GM18861 (cell line): Measurements from ENCODE around the gene GRIK3.
"Not testable (repeated sequence)": the region's sequence is repeated elsewhere in the genome, so short reads cannot be mapped to it uniquely, and the experiment has no call there.

Source experiments
- ATAC-seq: cut with Tn5 transposase; IDR thresholded peaks from one replicate; pipeline ENCODE4 v1.9.1; 2021; ENCODE audit not compliant: unreplicated experiment

Gene GRIK3

DNA sequence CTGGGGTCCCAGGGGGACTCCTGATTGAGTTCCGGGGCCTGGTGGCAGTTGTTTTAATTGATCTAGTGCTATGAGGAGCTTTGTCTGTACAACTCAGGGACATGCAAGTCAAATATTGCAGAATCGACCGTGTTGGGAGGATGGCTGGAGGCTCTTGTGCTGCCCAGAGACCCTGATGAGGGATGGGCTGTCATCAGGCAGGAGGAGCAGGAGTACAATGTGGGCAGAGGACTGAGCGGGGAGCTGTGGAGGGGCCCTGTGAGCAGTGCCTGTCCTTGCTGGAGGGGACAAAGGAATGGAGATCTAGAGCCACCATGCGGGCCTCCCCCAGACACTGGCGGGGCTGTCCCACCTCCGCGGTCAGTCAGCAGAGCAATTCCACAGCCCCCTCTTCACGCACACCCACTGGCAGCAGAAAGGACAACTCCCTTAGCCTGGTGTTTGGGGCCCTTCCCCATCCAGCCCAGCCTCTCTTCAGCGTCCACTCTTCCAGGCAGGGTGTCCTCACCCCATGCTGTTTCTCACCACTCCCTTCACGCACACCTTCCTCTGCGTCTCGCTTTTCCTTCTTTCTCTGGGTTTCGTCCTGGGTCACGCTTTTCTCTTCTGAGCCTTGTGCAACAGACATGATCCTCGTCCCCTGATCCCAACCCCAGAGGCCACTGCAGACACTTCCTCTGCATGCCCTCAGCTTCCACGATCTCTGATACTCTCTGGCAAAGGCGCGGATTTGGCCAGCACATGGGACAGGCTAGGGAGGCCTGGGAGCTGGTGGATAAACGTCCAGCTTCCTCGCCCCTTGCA is 122.6 kb downstream of the GRIK3 start:
- ATAC-seq, result no peak

DNA sequence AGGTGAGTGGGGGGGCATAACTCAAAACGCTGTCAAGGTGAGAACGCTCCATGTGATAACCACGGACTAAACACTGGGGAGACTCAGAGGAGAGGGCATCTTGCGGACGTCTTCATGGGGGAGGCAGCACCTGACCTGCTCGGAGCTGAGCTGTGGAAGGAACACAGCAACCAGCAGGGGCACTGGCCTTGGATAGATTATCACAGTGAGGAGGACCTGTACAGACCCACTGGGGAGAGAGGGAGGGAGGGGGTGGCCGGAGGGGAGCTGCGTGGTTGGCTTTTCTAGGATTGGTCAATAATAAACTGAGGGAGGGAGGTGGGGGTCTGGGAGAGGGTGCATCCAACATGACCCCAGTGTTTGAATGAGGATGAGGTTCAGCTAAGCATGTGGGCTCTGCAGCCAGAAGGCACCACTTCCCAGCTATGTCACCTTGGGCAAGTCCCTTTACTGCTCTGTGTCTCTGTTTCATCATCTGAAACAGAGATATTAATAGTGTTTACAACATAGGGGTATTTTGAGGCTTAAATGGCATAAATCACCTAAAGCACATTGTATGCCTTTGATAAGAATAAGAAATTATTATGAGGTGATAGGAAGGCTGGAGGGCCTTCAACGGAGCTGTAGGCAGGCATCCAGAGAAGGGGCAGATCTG is 123.3 kb downstream of the GRIK3 start:
- no peak for ATAC-seq

DNA sequence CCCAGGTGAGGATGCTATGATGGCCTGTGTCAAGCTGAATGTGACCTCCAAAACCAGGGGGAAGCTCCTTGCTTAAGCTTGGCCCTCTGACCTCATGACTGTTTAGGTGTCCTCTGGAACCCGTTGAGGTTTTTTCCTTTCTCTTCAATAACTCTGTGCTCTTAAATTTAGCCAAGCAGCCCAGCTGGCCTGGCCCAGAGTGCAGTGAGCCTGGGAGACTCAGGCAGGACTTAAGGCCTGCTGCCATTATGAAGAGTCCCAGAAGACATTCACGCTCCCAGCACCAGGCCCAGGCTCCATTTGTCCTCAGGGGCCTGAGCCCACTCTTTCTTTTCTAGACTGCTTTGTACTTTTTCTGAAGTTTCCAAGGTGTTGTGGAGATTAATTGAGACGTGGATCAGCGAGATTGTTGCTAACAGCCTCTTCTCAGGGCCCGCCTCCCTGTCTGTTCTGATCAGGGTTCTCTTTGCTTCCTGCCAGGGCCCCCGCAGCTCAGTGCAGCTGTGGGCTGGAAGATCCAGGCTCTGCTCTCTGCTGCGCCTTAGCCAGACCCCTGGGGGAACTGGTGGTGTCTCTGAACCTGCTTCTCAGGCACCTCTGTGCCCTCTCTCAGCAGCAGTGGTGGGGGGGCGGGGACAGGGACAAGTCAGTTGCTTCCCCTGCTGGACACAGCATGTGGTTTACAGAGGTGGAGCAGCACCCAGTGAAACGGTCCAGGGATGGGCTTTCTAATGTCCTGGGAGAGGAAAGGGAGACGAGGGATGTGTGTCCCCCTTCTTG is 124.2 kb downstream of the GRIK3 start:
- ATAC-seq, result no peak

DNA sequence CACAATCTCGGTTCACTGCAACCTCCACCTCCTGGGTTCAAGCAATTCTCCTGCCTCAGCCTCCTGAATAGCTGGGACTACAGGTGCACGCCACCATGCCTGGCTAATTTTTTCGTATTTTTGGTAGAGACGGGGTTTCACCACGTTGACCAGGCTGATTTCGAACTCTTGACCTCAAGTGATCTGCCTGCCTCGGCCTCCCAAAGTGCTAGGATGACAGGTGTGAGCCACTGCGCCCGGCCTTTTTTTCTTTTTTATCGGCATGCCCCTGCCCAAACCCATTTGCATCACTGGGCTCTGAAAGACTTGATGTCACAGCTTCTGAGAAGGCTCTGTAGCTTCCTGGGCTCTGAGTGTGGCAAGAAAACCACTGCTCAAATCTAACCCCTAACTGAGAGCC is 125.0 kb downstream of the GRIK3 start:
- not testable (repeated sequence) for ATAC-seq

DNA sequence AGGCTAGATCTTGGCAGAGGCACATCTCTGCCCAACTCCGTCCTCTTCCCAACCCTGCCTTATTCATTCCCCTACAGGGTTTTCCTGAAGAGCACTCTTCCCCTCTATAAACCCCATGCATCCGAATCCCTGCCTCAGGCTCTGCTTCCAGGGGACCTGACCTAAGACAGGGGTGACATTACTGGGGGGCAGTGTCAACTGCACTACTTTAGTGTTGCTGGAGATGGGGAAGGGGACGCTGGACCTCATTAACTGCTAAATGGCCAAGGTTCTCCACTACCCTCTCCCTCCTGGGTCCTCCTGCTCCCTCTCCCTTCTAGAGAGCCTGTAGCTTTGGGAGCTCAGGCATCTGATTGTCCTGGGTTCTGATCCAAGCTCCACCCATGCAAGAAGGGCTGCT is 126.2 kb downstream of the GRIK3 start:
- no peak for ATAC-seq

DNA sequence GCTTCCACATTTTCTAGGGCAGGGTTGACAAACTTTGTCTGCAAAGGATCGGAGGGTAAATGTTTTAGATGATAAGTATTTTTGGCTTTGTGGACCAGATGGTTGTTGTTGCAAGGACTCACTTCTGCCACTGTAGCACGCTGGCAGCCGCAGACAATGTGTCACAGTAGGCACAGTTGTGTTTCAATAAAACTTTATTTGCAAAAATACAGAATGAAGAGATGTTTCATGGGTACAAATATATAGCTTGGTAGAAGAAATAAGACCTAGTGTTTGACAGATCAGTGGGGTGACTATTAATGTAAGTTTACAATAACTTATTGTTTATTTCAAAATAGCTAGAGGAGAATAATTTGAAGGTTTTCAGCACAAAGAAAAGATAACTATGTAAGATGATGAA is 127.8 kb downstream of the GRIK3 start:
- ATAC-seq, result no peak

DNA sequence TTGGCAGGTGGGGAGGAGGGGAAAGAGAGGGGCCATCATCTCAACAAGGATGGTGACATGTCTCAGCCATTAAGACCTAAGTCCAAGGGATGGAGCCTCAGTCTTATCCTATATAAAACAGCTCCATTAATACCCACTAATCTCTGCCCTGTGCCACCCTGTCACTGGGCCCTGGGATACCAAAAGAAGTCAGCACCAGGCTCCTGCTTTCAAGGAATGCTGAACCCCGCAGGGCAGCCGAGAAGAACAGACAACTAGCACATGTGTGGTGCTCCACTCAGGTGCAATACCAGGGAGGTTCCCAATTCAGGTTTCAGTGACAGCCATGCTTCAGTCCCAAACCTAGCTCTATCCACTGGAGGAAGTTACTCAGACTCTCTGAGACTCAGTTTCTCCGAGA is 128.4 kb downstream of the GRIK3 start:
- no peak for ATAC-seq

DNA sequence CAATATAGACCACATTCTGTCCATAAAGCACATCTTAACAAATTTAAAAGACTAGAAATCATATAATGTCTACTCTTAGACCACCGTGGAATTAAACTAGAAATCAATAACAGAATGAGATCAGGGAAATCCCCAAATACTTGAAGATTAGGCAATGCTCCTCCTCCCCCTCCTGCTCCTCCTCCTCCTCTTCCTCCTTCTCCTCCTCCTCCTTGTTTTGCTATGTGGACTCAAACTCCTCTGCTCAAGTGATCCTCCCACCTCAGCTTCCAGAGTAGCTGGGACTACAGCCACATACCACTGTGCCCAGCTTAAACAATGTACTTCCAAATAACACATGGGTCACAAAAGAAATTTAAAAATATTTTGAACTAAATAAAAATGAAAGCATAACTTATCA is 134.2 kb downstream of the GRIK3 start:
- no peak for ATAC-seq

DNA sequence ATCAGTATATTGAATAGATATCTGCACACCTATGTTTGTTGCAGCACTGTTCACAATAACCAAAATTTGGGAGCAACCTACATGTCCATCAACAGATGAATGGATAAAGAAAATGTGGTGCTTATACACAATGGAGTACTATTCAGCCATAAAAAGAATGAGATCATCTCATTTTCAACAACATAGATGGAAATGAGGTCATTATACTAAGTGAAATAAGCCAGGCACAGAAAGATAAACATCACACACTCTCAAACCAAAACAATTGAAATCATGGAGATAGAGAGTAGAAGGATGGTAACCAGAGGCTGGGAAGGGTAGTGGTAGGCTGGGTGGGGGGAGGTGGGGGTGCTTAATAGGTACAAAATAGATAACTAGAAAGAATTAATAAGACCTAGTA is 136.5 kb downstream of the GRIK3 start:
- not testable (repeated sequence) for ATAC-seq

DNA sequence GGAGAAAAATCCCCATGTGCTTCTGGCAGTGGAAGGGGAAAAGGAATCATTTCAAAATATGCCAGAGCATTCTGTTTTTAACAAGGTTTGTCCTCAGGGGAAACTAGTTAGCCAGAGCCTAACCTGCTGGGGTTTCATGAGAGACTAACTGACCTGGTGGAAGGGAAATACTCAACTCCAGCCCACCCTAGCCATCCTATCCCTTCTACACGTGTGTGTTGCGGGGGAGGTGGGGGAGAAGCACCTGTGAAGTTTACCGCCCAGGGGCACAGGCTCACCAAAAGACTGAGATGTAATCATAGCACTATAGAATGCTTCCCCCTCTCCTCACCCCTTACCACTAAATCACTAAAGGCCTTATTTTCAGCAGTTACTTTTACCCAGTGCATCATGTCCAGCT is 139.5 kb downstream of the GRIK3 start:
- ATAC-seq, result no peak

DNA sequence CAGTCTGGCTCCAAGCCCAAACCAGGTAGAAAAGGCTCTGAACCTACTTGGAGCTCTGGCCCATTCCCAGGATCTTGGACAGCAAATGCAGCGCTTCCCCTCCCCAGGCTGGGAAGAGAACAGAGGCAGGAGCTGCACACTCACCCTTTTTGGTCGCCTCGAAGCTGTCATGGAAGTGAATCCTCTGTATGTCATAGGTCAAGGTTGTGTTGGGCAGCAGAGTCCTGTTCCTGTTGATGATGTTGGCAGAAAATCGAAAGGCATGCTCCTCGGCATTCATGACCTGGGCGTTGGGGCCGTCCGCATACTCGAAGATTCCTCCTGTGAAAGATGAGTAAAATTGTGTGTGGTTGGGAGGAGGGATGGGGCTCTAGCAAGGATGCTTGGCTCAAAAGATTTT is 143.5 kb downstream of the GRIK3 start:
- no peak for ATAC-seq

DNA sequence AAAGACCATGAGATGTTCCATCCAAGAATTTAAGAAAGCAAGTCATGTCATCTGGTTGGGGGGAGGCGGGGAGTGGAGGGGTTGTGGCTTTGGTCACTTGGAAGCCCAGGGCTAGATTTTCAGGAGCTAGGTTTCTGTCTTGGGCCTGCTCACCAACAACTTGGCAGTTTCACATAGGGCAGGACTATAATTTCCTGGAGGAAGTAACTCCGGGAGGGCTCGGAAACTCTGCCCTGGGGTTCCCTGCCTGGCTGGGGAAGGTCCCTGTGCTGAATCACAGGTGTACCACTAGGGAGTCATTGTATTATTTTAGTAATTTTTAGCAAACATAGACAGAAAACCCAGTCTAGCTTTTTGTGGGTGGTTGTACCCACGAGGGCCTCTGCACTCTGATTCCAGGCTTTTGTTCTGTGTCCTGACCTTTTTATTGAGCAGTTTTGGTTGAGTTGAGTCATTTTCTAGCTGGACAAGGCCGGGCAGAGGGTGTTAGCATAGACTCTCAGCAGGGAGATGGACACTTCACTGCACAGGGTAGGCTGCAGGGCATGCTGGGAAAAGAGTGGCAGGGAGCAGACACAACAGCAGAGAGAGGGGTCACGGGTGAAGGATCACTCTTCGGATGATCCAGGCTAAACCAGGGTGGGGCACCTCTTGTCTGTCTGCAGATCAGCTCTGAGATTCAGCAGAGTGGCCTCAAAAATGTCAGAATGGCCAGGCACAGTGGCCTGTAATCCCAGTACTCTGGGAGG is 144.7 kb downstream of the GRIK3 start:
- ATAC-seq, result no peak

DNA sequence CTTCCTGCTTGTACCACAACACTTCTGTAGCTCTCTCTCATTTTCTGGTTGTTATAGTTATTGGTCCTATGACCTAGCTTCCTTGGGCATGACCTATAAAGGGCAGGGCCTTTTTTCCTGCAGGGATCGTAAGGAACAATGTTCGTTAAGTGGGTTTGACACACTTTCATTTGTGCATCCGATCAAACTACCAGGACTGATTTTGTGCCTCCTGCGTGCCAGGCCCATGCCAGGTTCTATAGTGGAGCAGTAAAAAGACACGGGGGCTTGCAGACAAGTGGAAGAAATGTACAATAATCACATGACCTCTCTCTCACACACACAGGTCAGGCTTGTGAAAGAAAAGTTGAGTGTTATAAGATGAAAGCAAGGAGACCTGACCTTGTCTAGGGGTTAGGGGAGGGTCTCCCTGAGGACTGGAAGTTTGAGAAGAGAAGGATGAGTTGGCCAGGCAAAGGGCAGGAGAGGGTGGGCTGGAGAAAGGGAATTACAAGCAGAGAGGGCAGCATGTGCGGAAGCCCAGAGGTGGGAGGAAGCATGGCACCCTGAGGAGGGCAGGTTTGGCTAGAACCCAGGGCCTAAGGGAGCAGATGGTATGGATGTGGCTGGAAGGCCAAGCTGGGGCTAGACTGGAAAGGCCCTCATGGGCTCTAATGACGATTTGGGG is 145.4 kb downstream of the GRIK3 start:
- ATAC-seq, result no peak

DNA sequence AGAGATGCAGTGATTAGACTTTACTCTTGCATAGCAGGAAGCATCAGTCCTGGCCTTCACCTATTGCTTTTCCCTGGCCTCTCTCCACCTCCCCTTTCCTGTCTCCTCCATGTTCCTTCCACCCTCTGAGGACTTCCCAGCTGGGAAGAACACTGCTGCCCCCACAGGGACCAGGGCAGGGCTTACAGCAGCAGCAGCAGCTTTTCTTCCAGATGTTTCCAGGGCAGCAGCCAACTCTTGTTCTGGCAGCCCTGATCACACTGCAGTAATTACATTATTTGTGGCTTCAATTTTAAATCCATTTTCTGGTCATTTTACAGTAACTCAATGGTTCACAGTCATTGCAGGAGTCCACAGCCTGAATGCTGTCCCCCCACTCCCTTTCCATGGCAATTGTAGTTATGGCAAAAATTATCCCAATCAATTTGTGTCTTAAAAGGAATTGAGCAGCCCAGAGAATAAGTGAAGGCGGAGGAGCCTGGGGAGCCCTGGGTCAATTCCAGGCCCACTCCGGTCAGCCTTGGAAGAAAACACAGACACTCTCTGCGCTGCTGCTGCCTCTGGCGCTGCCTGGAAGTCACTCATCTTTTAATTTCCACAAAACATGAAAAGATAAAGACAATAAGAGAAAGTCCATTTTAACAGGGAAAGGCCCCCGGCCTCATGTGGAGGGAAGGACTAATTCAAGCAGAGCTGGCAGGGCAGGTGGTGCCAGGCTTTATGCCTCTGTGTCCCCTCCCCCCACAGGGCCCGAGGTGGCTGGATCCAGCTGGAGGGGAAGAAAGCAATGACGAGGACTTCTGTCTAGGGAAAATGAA is 148.6 kb downstream of the GRIK3 start:
- ATAC-seq, result no peak

DNA sequence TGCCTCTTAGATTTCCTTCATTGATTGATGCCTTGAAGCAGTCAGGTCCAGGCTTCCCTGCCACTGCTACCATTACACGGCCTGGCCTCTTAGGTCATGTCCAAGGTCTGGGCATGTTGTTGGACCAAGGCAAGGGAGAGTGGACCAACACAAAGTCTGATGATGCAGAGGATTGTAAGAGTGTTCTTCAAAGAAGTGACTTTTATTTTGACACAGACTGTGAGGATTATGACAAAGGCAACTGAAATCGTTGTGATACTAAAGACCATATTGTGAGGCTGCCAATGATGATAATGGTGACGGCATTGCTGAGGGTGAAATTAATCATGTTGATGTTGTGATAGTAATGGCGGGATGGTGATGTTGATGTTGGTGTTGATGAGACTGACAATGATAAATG is 149.5 kb downstream of the GRIK3 start:
- no peak for ATAC-seq

DNA sequence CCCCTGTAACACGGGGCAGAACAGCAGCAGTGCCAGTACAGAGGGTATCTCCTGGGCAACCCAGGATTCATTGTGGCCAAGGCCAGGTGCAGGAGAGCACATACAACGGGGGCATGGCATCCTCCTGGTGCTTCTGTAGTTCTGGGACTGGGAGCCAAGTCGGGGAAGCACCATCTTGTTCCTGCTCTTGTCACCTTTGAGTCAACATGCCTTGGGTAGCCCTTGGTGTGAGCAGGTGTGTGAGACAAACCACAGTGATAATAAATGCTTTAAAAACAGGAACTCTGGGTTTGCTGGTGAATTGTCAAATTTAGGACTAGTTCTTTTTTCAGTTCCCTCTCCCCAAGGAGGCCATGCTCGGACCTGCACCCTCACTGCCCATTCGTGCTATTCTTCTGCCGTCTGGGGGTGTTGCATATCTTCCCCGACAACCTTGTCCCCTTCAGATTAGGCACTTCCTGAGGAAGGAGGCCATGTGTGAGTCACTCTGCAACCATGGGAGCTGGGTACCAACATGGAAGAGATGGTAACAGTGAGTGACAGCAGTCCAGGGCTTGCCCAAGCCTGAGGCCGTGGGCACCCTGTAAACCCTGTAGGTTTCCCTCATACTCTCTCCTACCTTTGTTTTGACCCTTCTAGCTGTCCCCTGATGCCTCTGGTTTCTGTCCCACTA is 150.2 kb downstream of the GRIK3 start:
- no peak for ATAC-seq

DNA sequence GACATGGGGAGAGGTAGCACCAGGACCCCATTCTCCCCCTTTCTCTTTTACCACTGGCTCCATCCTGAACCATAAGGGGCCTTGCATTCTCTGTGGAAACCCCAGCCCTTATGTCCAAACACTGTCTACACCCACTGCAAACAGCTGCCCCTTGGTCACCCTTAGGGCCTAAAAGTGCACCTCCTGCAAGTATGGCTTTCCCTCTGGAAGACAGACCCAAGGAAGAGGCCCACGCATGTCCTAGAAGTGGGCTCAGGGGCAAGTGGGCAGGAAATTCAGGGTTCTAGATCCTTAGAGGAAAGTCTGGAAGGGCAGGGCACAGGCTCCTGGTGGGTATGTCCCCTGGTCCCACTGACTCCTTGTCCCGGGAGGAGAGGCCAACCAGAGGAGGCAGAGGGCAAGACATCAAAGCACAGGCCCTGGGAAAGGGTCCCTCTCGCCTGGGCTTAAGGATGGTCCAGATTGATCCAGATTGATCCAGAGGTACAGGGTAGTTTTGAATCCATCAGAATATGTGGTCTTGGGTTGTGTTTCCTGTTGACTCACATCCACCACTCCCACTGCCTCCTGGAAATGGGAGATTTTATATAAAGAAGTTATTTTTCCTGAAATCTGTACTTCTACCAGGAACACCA is 150.9 kb downstream of the GRIK3 start:
- no peak for ATAC-seq

DNA sequence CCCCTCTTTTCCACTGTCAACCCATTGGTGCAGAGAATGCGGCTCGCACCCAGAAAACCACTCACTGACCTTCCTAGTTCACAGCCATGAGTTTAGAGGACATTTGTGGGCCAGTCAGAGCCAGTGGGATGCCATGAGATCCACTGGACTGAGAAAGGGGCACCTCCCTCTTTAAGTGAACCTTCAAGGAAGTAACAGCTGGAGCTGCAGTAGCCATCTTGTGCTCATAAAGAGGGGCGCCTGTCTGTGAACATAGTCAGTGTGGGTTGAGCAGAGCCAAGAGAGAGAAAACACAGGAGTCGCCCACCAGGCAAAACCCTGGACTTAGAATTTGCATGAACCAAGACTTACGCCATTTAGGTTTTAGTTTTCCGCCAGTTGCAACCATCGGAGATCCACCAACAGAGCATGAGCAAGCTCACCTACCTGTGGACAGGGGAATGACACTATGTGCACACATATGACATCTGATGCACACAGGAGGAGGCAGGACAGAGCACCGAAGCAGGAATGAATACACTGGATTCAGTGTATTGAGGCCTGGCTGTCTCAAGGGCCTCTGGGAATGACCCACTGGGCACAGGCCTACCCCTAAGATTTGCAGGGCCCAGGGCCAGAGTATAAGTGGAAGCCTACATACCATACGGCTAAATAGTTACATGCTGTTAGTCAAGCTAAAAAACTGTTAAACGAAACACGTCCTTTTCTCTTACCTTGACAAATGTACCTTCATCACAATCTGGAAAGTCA is 151.6 kb downstream of the GRIK3 start:
- ATAC-seq, result no peak
